Measurements from ENCODE around the gene TJP2. TPM values are rescaled to one million over a fixed set of nuclear protein-coding genes. Genes with fewer than 3 reads are reported as not detected.

Gene TJP2
- total RNA-seq, 1 experiment from 2014 or later, result 155 TPM

DNA sequence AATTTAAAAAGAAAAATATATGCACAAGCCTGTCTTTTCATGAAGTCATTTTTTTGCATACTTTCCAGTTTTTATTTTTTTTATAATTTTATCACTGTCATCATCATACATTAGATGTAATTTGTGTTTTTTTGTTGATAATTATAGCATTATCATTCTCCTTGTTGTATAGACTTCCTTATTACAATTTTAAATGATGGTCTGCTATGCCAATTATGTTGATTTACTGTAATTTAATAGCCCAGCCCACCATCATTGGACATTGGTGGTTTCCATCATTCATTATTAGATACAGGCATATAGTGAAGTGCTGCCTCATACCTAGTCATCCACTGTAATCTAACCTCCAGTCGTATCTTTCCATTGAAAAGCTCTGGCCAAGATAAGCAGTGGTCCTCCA lies 3.8 kb upstream of the TJP2 start:
- Mint-ChIP-seq H3K4me1 (peaks cover 64% of the 10 kb centered on the region), H3K9me3 (no peaks in the 10 kb centered on the region), H3K27ac (0 out of 2 replicates have a peak overlapping the region, but pooled peaks have one; percentile 8), H3K36me3 (no peaks in the 10 kb centered on the region), H3K27me3 (ENCODE audit: low read depth) (peaks cover 6% of the 10 kb centered on the region), H3K4me3 (no peak overlapping the region)
- ChIA-PET CTCF (interaction anchor here (1.1 to 2.5 kb wide), 2 partner anchors 12 to 23 kb away, joined by 4 to 19 read pairs; no protein-coding TSS in a partner anchor), POLR2A (no interaction called here)
- no peak for ATAC-seq
- TF ChIP-seq, protein P1, sequence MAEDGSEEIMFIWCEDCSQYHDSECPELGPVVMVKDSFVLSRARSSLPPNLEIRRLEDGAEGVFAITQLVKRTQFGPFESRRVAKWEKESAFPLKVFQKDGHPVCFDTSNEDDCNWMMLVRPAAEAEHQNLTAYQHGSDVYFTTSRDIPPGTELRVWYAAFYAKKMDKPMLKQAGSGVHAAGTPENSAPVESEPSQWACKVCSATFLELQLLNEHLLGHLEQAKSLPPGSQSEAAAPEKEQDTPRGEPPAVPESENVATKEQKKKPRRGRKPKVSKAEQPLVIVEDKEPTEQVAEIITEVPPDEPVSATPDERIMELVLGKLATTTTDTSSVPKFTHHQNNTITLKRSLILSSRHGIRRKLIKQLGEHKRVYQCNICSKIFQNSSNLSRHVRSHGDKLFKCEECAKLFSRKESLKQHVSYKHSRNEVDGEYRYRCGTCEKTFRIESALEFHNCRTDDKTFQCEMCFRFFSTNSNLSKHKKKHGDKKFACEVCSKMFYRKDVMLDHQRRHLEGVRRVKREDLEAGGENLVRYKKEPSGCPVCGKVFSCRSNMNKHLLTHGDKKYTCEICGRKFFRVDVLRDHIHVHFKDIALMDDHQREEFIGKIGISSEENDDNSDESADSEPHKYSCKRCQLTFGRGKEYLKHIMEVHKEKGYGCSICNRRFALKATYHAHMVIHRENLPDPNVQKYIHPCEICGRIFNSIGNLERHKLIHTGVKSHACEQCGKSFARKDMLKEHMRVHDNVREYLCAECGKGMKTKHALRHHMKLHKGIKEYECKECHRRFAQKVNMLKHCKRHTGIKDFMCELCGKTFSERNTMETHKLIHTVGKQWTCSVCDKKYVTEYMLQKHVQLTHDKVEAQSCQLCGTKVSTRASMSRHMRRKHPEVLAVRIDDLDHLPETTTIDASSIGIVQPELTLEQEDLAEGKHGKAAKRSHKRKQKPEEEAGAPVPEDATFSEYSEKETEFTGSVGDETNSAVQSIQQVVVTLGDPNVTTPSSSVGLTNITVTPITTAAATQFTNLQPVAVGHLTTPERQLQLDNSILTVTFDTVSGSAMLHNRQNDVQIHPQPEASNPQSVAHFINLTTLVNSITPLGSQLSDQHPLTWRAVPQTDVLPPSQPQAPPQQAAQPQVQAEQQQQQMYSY (CRISPR knock-in tag; IDR thresholded peaks at IDR 0.05), result no peak
- TF ChIP-seq, protein P2, sequence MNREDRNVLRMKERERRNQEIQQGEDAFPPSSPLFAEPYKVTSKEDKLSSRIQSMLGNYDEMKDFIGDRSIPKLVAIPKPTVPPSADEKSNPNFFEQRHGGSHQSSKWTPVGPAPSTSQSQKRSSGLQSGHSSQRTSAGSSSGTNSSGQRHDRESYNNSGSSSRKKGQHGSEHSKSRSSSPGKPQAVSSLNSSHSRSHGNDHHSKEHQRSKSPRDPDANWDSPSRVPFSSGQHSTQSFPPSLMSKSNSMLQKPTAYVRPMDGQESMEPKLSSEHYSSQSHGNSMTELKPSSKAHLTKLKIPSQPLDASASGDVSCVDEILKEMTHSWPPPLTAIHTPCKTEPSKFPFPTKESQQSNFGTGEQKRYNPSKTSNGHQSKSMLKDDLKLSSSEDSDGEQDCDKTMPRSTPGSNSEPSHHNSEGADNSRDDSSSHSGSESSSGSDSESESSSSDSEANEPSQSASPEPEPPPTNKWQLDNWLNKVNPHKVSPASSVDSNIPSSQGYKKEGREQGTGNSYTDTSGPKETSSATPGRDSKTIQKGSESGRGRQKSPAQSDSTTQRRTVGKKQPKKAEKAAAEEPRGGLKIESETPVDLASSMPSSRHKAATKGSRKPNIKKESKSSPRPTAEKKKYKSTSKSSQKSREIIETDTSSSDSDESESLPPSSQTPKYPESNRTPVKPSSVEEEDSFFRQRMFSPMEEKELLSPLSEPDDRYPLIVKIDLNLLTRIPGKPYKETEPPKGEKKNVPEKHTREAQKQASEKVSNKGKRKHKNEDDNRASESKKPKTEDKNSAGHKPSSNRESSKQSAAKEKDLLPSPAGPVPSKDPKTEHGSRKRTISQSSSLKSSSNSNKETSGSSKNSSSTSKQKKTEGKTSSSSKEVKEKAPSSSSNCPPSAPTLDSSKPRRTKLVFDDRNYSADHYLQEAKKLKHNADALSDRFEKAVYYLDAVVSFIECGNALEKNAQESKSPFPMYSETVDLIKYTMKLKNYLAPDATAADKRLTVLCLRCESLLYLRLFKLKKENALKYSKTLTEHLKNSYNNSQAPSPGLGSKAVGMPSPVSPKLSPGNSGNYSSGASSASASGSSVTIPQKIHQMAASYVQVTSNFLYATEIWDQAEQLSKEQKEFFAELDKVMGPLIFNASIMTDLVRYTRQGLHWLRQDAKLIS (CRISPR knock-in tag; IDR thresholded peaks at IDR 0.05; ENCODE audit: borderline replicate concordance), result no peak
- no peak for TF ChIP-seq TEAD4 (CRISPR knock-in tag; IDR thresholded peaks at IDR 0.05)
- TF ChIP-seq, protein P3, sequence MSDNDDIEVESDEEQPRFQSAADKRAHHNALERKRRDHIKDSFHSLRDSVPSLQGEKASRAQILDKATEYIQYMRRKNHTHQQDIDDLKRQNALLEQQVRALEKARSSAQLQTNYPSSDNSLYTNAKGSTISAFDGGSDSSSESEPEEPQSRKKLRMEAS (CRISPR knock-in tag; IDR thresholded peaks at IDR 0.05), result no peak
- TF ChIP-seq, protein P4, sequence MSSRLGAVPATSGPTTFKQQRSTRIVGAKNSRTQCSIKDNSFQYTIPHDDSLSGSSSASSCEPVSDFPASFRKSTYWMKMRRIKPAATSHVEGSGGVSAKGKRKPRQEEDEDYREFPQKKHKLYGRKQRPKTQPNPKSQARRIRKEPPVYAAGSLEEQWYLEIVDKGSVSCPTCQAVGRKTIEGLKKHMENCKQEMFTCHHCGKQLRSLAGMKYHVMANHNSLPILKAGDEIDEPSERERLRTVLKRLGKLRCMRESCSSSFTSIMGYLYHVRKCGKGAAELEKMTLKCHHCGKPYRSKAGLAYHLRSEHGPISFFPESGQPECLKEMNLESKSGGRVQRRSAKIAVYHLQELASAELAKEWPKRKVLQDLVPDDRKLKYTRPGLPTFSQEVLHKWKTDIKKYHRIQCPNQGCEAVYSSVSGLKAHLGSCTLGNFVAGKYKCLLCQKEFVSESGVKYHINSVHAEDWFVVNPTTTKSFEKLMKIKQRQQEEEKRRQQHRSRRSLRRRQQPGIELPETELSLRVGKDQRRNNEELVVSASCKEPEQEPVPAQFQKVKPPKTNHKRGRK (CRISPR knock-in tag; IDR thresholded peaks at IDR 0.05; ENCODE audit: borderline replicate concordance), result no peak
- TF ChIP-seq ZNF263 (CRISPR knock-in tag; IDR thresholded peaks at IDR 0.05; ENCODE audit: low read depth), result no peak
- no peak for TF ChIP-seq TCF7 (CRISPR knock-in tag; IDR thresholded peaks at IDR 0.05; ENCODE audit: low read depth)
- no peak for TF ChIP-seq NFATC4 (CRISPR knock-in tag; IDR thresholded peaks at IDR 0.05)
- TF ChIP-seq, protein P5, sequence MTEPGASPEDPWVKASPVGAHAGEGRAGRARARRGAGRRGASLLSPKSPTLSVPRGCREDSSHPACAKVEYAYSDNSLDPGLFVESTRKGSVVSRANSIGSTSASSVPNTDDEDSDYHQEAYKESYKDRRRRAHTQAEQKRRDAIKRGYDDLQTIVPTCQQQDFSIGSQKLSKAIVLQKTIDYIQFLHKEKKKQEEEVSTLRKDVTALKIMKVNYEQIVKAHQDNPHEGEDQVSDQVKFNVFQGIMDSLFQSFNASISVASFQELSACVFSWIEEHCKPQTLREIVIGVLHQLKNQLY (CRISPR knock-in tag; IDR thresholded peaks at IDR 0.05), result no peak
- TF ChIP-seq, protein P6, sequence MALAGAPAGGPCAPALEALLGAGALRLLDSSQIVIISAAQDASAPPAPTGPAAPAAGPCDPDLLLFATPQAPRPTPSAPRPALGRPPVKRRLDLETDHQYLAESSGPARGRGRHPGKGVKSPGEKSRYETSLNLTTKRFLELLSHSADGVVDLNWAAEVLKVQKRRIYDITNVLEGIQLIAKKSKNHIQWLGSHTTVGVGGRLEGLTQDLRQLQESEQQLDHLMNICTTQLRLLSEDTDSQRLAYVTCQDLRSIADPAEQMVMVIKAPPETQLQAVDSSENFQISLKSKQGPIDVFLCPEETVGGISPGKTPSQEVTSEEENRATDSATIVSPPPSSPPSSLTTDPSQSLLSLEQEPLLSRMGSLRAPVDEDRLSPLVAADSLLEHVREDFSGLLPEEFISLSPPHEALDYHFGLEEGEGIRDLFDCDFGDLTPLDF (CRISPR knock-in tag; IDR thresholded peaks at IDR 0.05), result no peak
- DNase-seq (ENCODE audit: low spot score), result no peak

DNA sequence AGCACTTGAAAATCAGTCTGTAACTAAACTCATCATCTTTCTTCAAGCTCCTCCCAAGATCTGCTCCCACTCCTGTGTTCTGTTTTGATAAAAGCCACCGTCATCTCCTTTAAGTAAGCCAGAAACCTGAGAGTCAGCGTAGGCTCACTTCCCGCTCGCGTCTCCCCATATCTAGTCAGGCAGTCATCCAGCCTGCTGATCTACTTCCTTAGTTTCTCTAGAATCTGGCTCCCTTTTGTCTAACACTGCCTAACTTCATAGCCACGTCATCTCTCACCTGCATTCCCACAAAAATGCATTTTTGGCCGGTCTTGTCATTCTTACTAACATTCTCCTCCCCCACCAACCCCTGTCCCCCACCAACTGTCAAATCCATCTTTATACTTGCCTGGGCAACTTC lies 3.0 kb upstream of the TJP2 start:
- H3K27ac Mint-ChIP-seq, result peak overlapping the region; percentile 8
- H3K27me3 Mint-ChIP-seq (ENCODE audit: low read depth), result peaks cover 6% of the 10 kb centered on the region
- H3K4me1 Mint-ChIP-seq, result peaks cover 72% of the 10 kb centered on the region
- TF ChIP-seq FOXJ3 (CRISPR knock-in tag; IDR thresholded peaks at IDR 0.05; ENCODE audit: borderline replicate concordance) (no peak), ESRRA (CRISPR knock-in tag; IDR thresholded peaks at IDR 0.05; ENCODE audit: borderline replicate concordance) (no peak), ATF1 (CRISPR knock-in tag; IDR thresholded peaks at IDR 0.05) (no peak)
- TF ChIP-seq, protein P7, sequence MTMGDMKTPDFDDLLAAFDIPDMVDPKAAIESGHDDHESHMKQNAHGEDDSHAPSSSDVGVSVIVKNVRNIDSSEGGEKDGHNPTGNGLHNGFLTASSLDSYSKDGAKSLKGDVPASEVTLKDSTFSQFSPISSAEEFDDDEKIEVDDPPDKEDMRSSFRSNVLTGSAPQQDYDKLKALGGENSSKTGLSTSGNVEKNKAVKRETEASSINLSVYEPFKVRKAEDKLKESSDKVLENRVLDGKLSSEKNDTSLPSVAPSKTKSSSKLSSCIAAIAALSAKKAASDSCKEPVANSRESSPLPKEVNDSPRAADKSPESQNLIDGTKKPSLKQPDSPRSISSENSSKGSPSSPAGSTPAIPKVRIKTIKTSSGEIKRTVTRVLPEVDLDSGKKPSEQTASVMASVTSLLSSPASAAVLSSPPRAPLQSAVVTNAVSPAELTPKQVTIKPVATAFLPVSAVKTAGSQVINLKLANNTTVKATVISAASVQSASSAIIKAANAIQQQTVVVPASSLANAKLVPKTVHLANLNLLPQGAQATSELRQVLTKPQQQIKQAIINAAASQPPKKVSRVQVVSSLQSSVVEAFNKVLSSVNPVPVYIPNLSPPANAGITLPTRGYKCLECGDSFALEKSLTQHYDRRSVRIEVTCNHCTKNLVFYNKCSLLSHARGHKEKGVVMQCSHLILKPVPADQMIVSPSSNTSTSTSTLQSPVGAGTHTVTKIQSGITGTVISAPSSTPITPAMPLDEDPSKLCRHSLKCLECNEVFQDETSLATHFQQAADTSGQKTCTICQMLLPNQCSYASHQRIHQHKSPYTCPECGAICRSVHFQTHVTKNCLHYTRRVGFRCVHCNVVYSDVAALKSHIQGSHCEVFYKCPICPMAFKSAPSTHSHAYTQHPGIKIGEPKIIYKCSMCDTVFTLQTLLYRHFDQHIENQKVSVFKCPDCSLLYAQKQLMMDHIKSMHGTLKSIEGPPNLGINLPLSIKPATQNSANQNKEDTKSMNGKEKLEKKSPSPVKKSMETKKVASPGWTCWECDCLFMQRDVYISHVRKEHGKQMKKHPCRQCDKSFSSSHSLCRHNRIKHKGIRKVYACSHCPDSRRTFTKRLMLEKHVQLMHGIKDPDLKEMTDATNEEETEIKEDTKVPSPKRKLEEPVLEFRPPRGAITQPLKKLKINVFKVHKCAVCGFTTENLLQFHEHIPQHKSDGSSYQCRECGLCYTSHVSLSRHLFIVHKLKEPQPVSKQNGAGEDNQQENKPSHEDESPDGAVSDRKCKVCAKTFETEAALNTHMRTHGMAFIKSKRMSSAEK (CRISPR knock-in tag; IDR thresholded peaks at IDR 0.05; ENCODE audit: borderline replicate concordance), result no peak
- TF ChIP-seq, protein P8, sequence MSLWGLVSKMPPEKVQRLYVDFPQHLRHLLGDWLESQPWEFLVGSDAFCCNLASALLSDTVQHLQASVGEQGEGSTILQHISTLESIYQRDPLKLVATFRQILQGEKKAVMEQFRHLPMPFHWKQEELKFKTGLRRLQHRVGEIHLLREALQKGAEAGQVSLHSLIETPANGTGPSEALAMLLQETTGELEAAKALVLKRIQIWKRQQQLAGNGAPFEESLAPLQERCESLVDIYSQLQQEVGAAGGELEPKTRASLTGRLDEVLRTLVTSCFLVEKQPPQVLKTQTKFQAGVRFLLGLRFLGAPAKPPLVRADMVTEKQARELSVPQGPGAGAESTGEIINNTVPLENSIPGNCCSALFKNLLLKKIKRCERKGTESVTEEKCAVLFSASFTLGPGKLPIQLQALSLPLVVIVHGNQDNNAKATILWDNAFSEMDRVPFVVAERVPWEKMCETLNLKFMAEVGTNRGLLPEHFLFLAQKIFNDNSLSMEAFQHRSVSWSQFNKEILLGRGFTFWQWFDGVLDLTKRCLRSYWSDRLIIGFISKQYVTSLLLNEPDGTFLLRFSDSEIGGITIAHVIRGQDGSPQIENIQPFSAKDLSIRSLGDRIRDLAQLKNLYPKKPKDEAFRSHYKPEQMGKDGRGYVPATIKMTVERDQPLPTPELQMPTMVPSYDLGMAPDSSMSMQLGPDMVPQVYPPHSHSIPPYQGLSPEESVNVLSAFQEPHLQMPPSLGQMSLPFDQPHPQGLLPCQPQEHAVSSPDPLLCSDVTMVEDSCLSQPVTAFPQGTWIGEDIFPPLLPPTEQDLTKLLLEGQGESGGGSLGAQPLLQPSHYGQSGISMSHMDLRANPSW (CRISPR knock-in tag; conservative IDR thresholded peaks at IDR 0.05; ENCODE audit: low read depth), result no peak

More for the DNA sequence above, 3.0 kb upstream of the TJP2 start:
- ChIA-PET CTCF (interaction anchor here (2.5 kb wide), 1 partner anchor 13 kb away, joined by 19 read pairs; no protein-coding TSS in a partner anchor), POLR2A (no interaction called here)
- no peak for DNase-seq (ENCODE audit: low spot score)
- Mint-ChIP-seq H3K9me3 (no peaks in the 10 kb centered on the region), H3K4me3 (no peak overlapping the region), H3K36me3 (no peaks in the 10 kb centered on the region)
- ATAC-seq, result no peak
